Measurements from ENCODE around the gene SHMT2.
"Not testable (repeated sequence)": the region's sequence is repeated elsewhere in the genome, so short reads cannot be mapped to it uniquely, and the experiment has no call there.

Gene SHMT2

DNA sequence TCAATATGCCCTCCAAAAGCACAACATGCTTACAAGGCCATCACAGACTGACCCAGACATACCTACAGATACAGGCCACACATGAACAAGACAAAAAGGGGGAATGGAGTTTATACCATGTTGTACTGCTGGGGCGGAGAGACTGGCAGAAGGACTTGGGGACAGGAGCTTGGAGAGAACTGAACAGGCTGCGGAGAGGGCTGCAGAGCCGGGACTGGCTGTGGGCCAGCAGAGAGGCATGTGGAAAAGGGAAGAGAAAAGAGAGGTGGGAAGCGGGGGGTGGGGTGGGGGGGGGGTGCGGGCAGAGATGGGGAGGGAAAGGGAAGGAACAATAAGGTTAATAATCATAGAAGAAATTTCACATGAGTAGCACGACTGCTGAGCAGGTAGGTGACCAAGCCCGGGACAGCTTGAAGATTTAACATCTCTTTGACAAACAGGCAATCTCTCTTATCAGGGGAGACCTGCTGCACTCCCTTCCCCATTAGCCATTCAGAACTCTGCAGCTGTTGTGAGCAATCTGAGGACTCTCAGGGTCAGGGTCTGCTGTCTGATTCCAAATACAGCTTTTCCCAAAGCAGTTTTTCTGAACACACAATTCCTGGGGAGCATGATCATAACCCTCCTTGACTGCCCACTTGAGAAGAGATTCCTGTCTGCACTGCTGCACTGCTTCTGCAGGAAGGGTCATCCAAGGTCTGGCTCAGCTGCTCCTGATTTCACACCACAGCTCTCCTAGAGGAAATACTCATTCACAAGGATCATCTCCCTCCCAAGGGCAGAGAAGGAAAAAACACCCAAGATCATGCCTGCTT, 43.0 kb downstream of the SHMT2 start:
- DNase-seq: no peak

DNA sequence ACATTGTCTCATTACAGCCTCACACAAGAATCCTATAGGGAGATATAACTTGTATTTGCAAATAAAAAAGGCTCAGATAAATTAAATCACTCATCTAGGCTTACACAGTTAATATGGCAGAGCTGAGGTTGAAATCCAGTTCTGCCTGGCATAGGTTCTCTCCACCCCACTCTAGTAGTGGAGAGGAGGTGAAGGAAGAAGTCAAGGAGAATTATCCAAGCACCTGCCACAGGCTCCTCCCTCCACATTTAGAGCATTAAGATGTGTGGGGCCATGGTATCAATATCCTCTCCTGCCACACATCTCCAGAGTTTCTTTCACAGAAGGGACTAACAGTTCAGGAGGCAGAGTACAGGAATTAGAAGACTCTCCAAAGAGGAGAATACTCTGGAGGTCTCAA, 44.0 kb downstream of the SHMT2 start:
- DNase-seq: no peak

DNA sequence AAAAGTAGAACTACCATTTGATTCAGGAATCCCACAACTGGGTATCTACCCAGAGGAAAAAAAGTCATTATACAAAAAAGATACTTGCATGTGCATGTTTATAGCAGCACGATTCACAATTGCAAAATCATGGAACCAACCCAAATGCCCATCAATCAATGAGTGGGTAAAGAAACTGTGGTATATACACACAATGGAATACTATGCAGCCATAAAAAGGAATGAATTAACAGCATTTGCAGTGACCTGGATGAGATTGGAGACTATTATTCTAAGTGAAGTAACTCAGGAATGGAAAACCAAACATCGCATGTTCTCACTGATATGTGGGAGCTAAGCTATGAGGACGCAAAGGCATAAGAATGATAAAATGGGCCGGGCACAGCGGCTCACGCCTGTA, 46.7 kb downstream of the SHMT2 start:
- not testable (repeated sequence) for DNase-seq

DNA sequence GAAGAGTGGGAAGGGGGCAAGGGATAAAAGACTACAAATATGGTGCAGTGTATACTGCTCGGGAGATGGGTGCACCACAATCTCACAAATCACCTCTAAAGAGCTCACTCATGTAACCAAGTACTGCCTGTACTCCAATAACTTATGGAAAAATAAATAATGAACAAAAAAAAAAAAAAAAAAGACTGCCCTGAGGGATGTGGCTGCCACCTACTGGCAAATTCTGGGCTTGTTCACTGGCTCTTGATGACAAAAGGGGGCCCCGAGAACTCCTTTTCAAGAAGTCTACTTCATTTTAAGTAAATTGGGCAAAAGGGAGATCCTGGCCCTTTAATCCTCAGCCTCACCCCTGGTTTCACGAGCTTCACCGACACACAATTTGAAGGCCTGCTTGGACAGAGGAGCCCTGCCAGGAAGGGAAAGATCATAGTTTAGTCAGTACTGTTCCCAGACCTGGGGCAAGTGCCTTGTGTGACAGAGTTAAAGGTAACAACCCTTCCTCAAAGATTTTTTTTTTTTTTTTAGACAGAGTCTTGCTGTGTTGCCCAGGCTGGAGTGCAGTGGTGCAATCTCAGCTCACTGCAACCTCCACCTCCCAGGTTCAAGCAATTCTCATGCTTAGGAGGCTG, 47.5 kb downstream of the SHMT2 start:
- DNase-seq: peak; percentile 10

DNA sequence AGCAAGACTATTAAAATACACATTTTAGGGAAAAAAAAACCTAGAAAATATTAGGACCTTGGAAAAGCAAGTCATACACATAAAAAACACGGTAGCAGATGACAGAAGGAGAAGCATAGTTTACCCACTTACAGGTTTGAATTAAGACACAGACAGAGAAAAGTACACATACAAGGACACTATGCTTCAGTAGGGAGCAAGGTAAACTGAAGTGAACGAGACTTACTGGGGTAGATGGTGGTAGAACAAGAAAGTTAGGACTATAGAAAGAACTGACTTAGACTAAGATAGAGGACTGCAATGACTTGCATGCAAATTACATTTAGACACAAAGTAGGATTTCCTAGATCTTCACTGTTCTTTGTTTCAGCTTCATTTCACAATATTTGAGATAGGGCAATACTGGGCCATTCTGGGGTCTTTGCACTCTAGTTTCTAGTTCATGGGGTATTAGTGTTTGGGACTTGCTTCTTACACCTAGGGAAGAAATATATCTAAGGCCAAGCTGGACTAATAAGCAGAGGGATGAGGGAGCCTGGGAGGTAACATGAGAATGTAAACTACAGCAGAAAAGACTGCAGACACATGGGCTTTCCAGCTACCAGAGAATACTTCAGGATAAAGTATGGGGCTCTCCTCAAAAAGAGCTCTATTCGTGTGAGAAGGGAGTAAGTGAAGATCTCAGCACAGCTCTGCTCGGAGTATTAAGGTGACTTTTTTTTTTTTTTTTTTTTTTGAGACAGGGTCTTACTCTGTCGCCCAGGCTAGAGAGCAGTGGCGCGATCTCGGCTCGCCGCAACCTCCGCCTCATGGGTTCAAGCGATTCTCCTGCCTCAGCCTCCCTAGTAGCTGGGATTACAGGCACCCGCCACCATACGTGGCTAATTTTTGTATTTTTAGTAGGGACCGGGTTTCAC, 49.2 kb downstream of the SHMT2 start:
- no peak for DNase-seq

DNA sequence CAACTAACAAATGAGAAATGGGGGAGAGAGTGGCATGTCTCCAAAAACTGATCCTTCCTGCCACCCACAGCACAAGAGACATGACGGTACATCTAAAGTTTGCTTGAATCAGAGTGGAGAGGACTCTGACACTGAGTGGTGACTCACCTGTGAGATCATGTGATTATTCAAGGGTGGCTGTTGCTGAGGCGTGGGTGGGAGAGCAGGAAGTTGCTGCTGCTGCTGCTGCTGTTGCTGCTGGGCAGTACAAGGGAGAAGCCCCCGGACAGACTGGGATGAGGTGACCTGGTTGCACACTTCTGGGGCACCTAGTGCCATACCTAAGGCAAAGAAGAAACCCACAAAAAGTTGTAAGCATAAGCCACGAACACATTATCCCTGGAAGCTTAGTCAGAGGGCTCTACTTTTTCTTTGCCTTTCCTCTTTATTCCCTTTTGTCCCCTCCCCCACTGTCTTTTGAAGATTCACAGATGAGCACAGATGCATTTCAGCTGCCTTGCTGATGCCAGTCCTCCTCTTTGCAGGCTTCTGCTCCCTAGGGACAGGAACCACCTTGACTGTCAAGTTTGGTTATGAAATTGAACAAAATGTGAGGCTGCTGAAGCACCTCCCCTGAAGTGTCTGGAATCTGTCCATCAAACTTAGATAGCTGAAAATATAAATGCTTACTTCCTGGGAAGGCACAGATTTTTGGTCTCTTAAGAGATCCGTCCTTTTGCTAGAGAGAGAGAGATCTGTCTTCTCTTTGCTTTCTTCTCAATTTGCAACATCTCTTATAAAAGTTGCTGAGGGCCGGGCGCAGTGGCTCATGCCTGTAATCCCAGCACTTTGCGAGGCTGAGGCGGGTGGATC, 50.9 kb downstream of the SHMT2 start:
- peak; percentile 72 for DNase-seq

DNA sequence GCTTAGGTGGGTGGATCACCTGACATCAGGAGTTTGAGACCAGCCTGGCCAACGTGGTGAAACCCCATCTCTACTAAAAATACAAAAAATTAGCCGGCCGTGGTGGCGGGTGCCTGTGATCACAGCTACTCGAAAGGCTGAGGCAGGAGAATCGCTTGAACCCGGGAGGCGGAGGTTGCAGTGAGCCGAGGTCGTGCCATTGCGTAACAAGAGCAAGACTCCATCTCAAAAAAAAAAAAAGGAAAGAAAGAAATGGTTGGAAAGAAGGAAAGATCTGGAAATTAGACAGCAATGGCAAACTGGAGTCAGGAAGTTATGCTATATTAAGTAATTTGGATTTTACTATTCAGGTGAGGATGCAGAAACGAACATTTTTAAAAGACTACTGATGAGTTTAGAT, 52.6 kb downstream of the SHMT2 start:
- DNase-seq: not testable (repeated sequence)

All from CD4-positive, alpha-beta T cell treated with Interleukin-6 for 4 hours (primary cell).